GM04503 (cell line): Measurements from ENCODE around the gene VGF.

ENCODE experiments used
- DNase-seq: peaks from one replicate; pipeline ENCODE4 v3.0.0-alpha.2; 2012; ENCODE audit warnings: low read depth

The VGF gene

DNA sequence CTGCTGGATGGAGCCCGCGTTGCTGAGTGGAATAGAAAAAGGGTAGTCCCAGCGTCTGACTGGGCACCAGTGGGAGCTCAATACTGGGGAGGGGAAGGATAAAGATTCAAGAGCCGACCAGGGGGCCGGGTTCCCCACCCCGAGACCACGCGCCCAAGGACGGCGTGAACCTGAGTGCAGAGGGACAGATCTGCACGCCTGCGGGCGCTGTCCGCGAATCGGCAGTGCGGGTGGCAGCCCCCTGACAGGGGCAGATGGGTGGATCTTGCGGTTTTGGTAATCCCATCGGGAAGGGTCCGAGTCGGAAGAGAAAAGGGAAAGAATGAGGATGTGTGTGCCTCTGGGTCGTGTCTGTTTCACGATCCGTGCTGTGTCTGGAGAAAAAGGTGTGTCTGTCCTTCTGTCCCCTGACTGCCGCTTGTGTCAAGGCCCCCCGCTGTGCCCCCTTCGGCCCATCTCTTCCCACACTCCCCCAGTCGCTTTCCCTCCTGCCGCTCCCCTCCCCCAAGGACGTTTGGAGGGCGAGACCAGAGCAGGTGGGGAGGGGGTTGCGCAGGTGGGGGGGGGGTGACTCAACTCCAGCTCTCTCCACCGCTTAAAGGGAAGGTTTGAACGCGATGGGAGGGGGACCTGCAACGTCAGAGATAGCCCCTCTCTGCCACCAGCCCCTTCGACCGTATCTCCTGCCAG is 734 bp upstream of the VGF start:
- DNase-seq = no peak

DNA sequence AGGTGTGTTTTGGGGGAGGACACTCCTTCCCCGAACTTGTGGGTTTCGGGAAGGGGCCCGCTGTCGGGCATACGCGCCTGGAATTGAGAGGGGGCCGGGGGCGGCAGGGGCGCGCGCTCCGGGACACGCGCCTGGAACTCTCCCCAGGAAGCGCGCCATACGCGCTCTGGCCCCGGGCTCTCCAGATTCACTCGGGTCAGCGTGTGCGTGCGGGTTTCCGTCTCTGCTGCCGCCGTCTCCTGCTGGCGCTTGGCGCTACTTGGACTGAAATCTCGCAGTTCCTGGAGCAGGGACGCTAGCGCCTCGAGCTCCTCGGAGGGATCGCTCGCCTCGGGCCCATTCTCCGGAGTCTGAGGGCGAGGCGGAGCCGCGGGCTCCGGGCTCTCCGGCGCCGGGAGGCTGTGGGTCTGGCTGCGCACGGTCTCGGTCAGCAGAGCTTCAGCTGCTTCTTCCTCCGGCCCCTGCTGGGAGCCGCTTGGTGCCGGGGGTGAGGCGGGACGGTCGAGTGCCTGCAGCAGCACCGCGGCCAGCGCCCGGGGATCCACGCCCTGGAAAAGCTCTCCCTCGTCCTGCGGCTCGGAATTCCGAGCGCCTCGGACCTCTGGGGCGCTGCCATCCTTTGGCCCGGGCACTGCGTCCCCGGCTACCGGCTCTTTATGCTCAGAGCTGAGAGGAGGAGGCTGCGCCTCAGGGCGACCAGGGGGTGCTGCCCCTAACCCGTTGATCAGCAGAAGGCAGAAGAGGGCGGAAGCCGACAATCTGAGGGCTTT is 1.1 kb downstream of the VGF start:
- DNase-seq = no peak

GRCh38 chr7:101163279-101164070 is 1.9 kb downstream of the VGF start:
- no peak for DNase-seq

DNA sequence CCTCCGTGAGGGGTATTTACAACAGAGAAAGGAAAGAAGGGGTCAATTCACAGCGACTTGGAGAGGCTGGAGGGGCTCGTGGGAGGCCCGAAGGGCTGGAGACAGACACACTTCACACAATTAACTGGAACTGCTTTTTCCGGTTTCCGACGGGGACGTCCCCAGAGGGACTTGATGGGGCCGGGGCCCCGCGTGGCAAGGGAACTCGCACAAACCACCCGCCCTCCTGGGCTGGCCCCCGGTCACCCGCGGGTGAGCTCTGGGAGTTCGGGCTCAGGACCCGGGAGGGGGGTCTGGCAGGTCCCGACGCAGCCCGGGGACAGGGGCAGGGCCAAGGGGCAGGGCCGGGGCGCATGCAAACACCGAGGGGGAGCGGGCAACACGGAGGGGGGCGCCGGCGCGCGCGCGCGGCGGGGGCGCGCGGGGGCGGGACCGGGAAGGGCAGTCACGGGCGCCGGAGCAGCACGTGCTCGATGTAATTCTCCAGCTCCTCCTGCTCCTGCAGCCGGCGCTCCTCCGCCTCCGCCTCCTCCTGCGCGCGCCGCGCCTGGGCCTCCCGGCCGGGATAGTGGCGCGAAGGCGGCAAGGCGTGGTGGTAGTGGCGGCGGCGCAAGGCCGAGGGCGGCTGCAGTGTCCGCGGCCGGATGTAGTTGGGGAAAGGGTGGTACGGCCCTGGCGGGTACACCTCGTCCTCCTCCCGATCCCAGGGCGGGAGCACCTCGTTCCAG is 2.7 kb downstream of the VGF start:
- DNase-seq = no peak

GRCh38 chr7:101161692-101162471 is 3.5 kb downstream of the VGF start:
- DNase-seq = no peak

DNA sequence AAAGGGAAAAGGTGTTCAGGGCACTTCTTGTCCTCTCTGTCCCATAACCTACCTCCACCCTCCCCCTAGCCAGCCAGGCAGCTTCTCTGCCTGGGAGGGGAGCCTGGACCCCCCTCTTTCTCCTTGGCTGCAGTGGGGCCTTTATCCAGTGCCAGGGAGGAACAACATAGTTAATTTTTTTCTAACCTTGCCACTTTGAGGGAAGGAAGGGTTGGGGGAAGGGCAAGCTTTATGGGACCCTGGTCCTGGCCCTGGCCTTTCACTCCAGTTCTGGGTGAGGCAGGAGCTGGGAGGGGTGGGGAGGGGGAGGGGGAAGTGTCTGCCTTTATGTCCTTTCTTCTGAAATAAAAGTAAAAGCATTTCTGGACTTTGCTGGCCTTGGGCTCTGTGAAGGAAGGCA is 4.5 kb downstream of the VGF start:
- no peak for DNase-seq

DNA sequence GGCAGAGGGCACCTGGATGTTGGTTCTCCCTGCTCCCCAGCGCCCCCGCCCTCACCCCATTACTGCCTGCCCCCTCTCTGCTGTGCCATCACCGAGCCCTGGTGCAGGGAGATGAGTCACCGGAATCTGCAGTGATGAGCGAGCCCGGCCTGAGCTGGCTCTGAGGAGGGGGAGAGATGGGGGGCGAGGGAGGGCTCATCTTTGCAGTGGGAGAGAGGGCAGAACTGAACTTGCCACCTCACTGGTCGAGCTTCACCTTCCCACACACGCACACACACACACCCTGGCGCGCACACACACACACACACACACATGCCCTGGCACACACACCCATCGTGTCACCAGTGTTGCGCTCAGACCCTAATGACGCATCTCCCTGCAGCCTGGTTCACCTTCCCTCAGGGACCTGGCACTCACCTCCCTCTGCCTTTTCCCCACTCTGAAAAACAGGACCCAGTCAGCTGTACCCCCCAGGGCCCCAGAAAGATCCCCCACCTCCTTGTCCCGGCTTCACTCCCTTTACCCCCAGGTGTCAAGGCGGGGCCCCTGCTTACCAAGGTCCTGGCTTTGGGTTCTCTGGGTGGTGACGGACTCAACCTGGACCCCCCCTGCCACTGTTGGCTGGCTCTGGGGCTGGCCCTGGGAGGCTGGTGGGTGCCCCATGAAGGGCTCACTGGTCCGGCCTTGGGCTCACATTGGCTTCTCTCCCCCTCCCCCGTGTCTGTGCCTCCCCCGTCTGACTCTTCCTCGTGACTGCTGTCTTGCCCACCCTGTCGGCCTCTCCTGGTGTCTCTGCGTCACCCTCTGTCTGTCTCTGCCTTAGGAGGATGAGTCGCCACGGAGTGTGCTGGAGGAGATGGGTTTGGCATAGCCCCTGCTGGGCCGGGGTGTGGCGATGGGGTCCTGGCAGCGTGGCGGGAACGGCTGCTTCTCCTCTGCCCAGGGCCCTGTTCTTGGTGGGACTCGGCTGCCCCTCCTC is 5.4 kb downstream of the VGF start:
- DNase-seq = no peak

GRCh38 chr7:101156866-101157589 is 8.3 kb downstream of the VGF start:
- DNase-seq = no peak

- DNase-seq = no peak
Observed at GRCh38 chr7:101156277-101156676, 9.1 kb downstream of the VGF start.

DNA sequence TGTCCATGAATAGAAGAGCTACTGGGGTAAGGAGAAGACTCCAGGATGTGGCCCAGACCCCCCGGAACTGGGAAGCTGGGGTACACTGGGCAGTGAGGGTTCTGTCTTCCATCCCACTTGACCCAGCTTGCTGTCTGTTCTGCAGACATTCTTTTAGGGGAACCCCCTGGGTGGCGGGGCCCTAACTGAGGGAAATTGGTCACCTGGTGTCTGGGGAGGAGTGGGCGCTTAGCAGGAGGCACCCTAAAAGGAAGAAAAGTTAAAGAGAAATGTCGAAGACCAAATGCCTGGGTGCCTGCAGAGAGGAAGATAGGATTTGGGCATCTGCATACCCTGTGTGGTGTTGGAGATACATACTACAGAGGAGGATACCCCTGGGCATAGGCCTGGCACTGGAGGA is 10.1 kb downstream of the VGF start:
- DNase-seq = no peak

DNA sequence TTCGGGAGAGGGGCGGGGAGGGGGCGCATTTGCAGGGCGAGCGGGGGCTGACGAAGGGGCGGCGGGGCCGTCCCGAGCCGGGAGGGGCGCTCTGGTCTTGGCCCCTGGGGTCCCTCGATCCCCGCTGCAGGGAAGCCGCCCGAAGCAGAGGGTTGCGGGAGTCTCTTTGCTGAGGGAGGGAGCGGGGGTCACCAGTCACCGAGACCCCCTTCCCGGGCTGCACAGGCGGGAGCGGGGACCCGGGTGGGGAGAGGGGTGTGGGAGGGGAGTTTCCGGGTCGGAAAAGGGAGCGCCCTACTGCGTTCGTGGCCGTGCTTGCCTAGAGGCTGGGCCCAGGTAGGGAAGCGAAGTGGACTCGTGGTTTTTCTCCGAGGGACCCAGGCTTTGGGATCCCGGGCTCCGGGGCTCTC is 10.7 kb downstream of the VGF start:
- DNase-seq = no peak

GRCh38 chr7:101153969-101154692 is 11.2 kb downstream of the VGF start, which contains the start of gene AP1S1:
TSS of gene AP1S1 (plus strand) at chr7:101154476. CDS start at chr7:101154515, 39 bp downstream.
- no peak for DNase-seq

- DNase-seq = no peak
Observed at GRCh38 chr7:101151908-101152651, 13.3 kb downstream of the VGF start.

- no peak for DNase-seq
Observed at GRCh38 chr7:101140746-101141382, 24.5 kb downstream of the VGF start.

DNA sequence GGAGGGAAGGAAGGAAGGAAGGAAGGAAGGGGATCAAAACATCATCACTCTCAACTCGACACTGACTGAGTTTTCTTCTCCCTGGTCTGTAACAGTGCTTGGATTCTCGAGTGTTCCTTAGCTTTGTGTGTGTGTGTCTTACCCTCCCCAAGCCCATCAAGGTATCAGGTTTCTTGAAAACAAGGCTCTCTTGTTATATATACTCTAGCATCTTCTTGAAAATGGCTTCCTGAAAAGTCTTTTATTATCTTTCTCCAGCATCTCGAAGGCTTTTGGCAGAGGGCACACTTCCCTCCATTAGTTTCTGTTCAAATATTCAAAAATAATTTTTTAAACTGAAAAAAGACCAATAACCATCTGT is 25.1 kb downstream of the VGF start:
- DNase-seq = no peak

- DNase-seq = peak; percentile 83
Observed at GRCh38 chr7:101138213-101138870, 27.0 kb downstream of the VGF start.

- no peak for DNase-seq
Observed at GRCh38 chr7:101137651-101138212, 27.6 kb downstream of the VGF start.
